Liver (tissue), 9 donors: ENCODE measurements around the gene LAMB4. TPM values are rescaled to one million over a fixed set of nuclear protein-coding genes. Genes with fewer than 3 reads are reported as not detected.

Source experiments
- DNase-seq: peaks from one replicate; pipeline ENCODE4 v3.0.0-alpha.2; 2017; ENCODE audit warnings: low spot score
- H3K27ac ChIP-seq, 2 donors: one replicate each; pipeline ENCODE4 v1.7.0; 2013; ENCODE audit warnings: inconsistent platforms in 2 of 2, low read length in 2 of 2, control low read depth in 1 of 2, low read depth in 1 of 2, mild to moderate bottlenecking in 1 of 2
- H3K27me3 ChIP-seq, 4 donors: one replicate each; pipeline versions ENCODE4 v1.6.1 to v1.7.0; 2013; ENCODE audit warnings: low read length in 3 of 4, inconsistent platforms in 1 of 4, mild to moderate bottlenecking in 1 of 4, moderate library complexity in 1 of 4; ENCODE audit not compliant: control insufficient read depth in 4 of 4, insufficient read depth in 4 of 4
- H3K36me3 ChIP-seq, 4 donors: one replicate each; pipeline versions ENCODE4 v1.6.1 to v1.7.0; 2013; ENCODE audit warnings: low read length in 3 of 4, mild to moderate bottlenecking in 3 of 4, low read depth in 1 of 4, moderate library complexity in 1 of 4; ENCODE audit not compliant: control insufficient read depth in 4 of 4, insufficient read depth in 3 of 4
- H3K4me1 ChIP-seq, 4 donors: one replicate each; pipeline versions ENCODE4 v1.6.1 to v1.7.0; 2013; ENCODE audit warnings: low read length in 3 of 4, mild to moderate bottlenecking in 3 of 4, moderate library complexity in 1 of 4; ENCODE audit not compliant: control insufficient read depth in 4 of 4, insufficient read depth in 4 of 4
- H3K4me3 ChIP-seq, 3 donors: one replicate each; pipeline versions ENCODE4 v1.6.1 to v1.7.0; 2013; ENCODE audit warnings: low read length in 3 of 3, control low read depth in 1 of 3, low read depth in 1 of 3, mild to moderate bottlenecking in 1 of 3
- H3K9ac ChIP-seq, 2 donors: one replicate each; pipeline ENCODE4 v1.7.0; 2013; ENCODE audit warnings: low read length in 2 of 2, mild to moderate bottlenecking in 2 of 2, moderate library complexity in 2 of 2, control low read depth in 1 of 2, low read depth in 1 of 2
- H3K9me3 ChIP-seq, 4 donors: one replicate each; pipeline versions ENCODE4 v1.6.1 to v1.7.0; 2013; ENCODE audit warnings: low read length in 3 of 4; ENCODE audit not compliant: control insufficient read depth in 4 of 4
- ATF3 ChIP-seq: IDR thresholded peaks from 2 replicates; pipeline ENCODE4 v1.6.1; 2016; ENCODE audit warnings: antibody characterized with exemption
- FOXA1 ChIP-seq: IDR thresholded peaks from 2 replicates; pipeline ENCODE4 v1.6.1; 2016; ENCODE audit warnings: antibody characterized with exemption
- HNF4A ChIP-seq, 2 donors: conservative IDR thresholded peaks; 2 replicates each; pipeline ENCODE4 v1.6.1; 2016; ENCODE audit warnings: antibody characterized with exemption in 2 of 2, mild to moderate bottlenecking in 2 of 2
- JUND ChIP-seq, 2 donors: IDR thresholded peaks; 2 replicates each; pipeline ENCODE4 v1.6.1; 2016; ENCODE audit warnings: antibody characterized with exemption in 2 of 2
- NR2F2 ChIP-seq: IDR thresholded peaks from 2 replicates; pipeline ENCODE4 v1.6.1; 2016; ENCODE audit warnings: antibody characterized with exemption
- RAD21 ChIP-seq, 2 donors: IDR thresholded peaks; 2 replicates each; pipeline ENCODE4 v1.6.1; 2016; ENCODE audit warnings: antibody characterized with exemption in 2 of 2, mild to moderate bottlenecking in 2 of 2
- REST ChIP-seq: IDR thresholded peaks from 2 replicates; pipeline ENCODE4 v1.6.1; 2016; ENCODE audit warnings: antibody characterized with exemption, mild to moderate bottlenecking
- SP1 ChIP-seq: IDR thresholded peaks from 2 replicates; pipeline ENCODE4 v1.6.1; 2018; ENCODE audit warnings: antibody characterized with exemption, mild to moderate bottlenecking
- TAF1 ChIP-seq: conservative IDR thresholded peaks from 2 replicates; pipeline ENCODE4 v1.6.1; 2016; ENCODE audit warnings: antibody characterized with exemption, mild to moderate bottlenecking
- ZBTB33 ChIP-seq: IDR thresholded peaks from 2 replicates; pipeline ENCODE4 v1.6.1; 2016; ENCODE audit warnings: antibody characterized with exemption
- WGBS: extraction: QIAGEN DNeasy Blood & Tissue Kit; methylation state at CpG from one replicate; pipeline ENCODE4 v1.1.7; 2013; 5-methylcytosine and 5-hydroxymethylcytosine counted together
- polyA plus RNA-seq, 2 donors: library from polyadenylated mRNA; stranded (reverse) in 1 of 2; unstranded in 1 of 2; fragments of 200-250 nt in 1 of 2; fragments of >200 nt in 1 of 2; fragmentation: Nextera tagmentation in 1 of 2; extraction: Ambion mirVana in 1 of 2; gene quantifications; one replicate each; pipeline versions ENCODE4 v1.2.1 to v1.2.3, GENCODE V29; 2013 to 2015
- total RNA-seq, 2 donors: library from RNA; depleted of rRNA; stranded (reverse); fragments of >200 nt; gene quantifications; one replicate each; pipeline ENCODE4 v1.2.3, GENCODE V29; 2014
- TF ChIP-seq, protein P1 (sequence below): IDR thresholded peaks from 2 replicates; pipeline ENCODE4 v1.6.1; 2016; ENCODE audit warnings: antibody characterized with exemption
- donor health status: healthy.
- donor health status: healthy.
- donor health status: healthy.
- donor health status: healthy.
- donor health status: healthy.

Gene LAMB4
- total and polyA plus RNA-seq, 4 donors = under 0.01 to 0.03 TPM; not detected in 2

DNA sequence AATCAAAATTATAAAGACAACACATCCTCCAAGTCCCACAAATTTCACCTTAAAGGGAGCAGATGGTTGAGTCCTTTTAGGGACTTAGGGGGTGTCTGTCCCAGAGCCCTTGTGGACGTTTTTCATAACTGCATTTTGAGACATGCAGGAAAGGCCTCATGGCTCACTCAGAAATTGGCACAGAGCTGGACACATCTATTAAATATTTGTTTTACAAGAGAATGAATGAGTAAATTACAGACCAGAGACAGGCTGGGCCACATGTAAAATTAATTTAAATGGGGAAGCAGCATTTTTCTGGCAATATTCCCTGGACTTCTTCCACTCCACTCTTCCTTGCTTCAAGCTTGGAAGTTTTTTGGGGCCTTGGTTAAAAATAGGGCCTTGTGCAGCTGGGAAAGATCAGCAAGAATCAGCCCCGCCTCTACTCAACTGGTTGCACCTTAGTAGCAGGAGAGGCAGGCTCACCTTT is 147.2 kb downstream of the LAMB4 start:
- no peak overlapping the region for H3K4me3 ChIP-seq
- no peaks in the 10 kb centered on the region for H3K27me3 ChIP-seq
- H3K9ac ChIP-seq = no peak overlapping the region
- H3K36me3 ChIP-seq = no peaks in the 10 kb centered on the region
- no peaks in the 10 kb centered on the region for H3K9me3 ChIP-seq
- TF ChIP-seq ATF3 = no peak
- no peak for TF ChIP-seq RAD21 (IDR thresholded peaks at IDR 0.05)
- TF ChIP-seq SP1 = no peak
- TF ChIP-seq REST = no peak
- TF ChIP-seq FOXA1 = no peak
- TF ChIP-seq TAF1 = no peak
- TF ChIP-seq, protein P1, sequence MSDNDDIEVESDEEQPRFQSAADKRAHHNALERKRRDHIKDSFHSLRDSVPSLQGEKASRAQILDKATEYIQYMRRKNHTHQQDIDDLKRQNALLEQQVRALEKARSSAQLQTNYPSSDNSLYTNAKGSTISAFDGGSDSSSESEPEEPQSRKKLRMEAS = no peak
- TF ChIP-seq HNF4A (conservative IDR thresholded peaks at IDR 0.05) = no peak
- TF ChIP-seq JUND (IDR thresholded peaks at IDR 0.05) = no peak
- TF ChIP-seq NR2F2 = no peak
- DNase-seq = no peak
- no peaks in the 10 kb centered on the region for H3K4me1 ChIP-seq
- 72% methylated on average over 2 of the region's 2 CpGs for WGBS
- no peak overlapping the region for H3K27ac ChIP-seq

GRCh38 chr7:107982042-107982840 is 147.9 kb downstream of the LAMB4 start:
- no peaks in the 10 kb centered on the region for H3K36me3 ChIP-seq
- no peaks in the 10 kb centered on the region for H3K9me3 ChIP-seq
- WGBS = 76% methylated on average over 9 of the region's 9 CpGs
- DNase-seq = no peak
- H3K4me3 ChIP-seq = no peak overlapping the region
- no peak overlapping the region for H3K27ac ChIP-seq
- H3K4me1 ChIP-seq = no peaks in the 10 kb centered on the region
- no peak for TF ChIP-seq TAF1
- no peak for TF ChIP-seq ZBTB33
- TF ChIP-seq FOXA1 = no peak
- TF ChIP-seq REST = no peak
- no peak overlapping the region for H3K9ac ChIP-seq
- no peaks in the 10 kb centered on the region for H3K27me3 ChIP-seq
